ENCODE data around the gene ELOVL1. TPM values are rescaled to one million over a fixed set of nuclear protein-coding genes. Genes with fewer than 3 reads are reported as not detected.
A peak's percentile ranks its signal among the peaks of the same experiment; 100 is the strongest.

Gene ELOVL1
- total and polyA plus RNA-seq, 8 donors = 64.9 to 144 (median 80.8) TPM

GRCh38 chr1:43350976-43351375, 16.8 kb downstream of the ELOVL1 start:
- DNase-seq = no peak
- TF ChIP-seq CTCF (IDR thresholded peaks at IDR 0.05) = no peak
- Histone ChIP-seq H3K27me3 (no peaks in the 10 kb centered on the region), H3K27ac (no peak overlapping the region), H3K36me3 (no peaks in the 10 kb centered on the region), H3K4me1 (peaks cover 5 to 6% of the 10 kb centered on the region in 2 donors), H3K4me3 (no peak overlapping the region), H3K9me3 (no peaks in the 10 kb centered on the region)
- no peak for ATAC-seq
- intact Hi-C loops (cut with DNase I) = no loop called here

- peaks cover 5 to 6% of the 10 kb centered on the region in 2 donors for H3K4me1 ChIP-seq
- TF ChIP-seq CTCF (IDR thresholded peaks at IDR 0.05) = no peak
- H3K27me3 ChIP-seq = no peaks in the 10 kb centered on the region
- H3K36me3 ChIP-seq = no peaks in the 10 kb centered on the region
- peak overlapping the region; percentile 86 to 89 for H3K27ac ChIP-seq
- DNase-seq (peak in 1 of 4 donors; percentile 35), ATAC-seq (peak; percentile 5)
- H3K9me3 ChIP-seq = no peaks in the 10 kb centered on the region
- intact Hi-C loops (cut with DNase I) = no loop called here
- H3K4me3 ChIP-seq = peak overlapping the region; percentile 30 to 40
Measured at GRCh38 chr1:43349594-43350306, 18.1 kb downstream of the ELOVL1 start.

GRCh38 chr1:43348809-43349593, 18.8 kb downstream of the ELOVL1 start:
- peak overlapping the region; percentile 86 to 89 for H3K27ac ChIP-seq
- H3K9me3 ChIP-seq = no peaks in the 10 kb centered on the region
- H3K4me3 ChIP-seq = peak overlapping the region; percentile 30 to 40
- intact Hi-C loops (cut with DNase I) = no loop called here
- TF ChIP-seq CTCF (IDR thresholded peaks at IDR 0.05) = no peak
- ATAC-seq (peak; percentile 97), DNase-seq (peak; percentile 44 to 94 (median 86))
- no peaks in the 10 kb centered on the region for H3K27me3 ChIP-seq
- H3K36me3 ChIP-seq = no peaks in the 10 kb centered on the region
- peaks cover 5 to 6% of the 10 kb centered on the region in 2 donors for H3K4me1 ChIP-seq

GRCh38 chr1:43348343-43348808, 19.4 kb downstream of the ELOVL1 start:
- peak; percentile 20 for ATAC-seq

More at GRCh38 chr1:43348343-43348808, 19.4 kb downstream of the ELOVL1 start:
- Histone ChIP-seq H3K4me3 (peak overlapping the region; percentile 30 to 40), H3K27ac (peak overlapping the region; percentile 86 to 89), H3K9me3 (no peaks in the 10 kb centered on the region), H3K27me3 (no peaks in the 10 kb centered on the region), H3K4me1 (peaks cover 5 to 6% of the 10 kb centered on the region in 2 donors), H3K36me3 (no peaks in the 10 kb centered on the region)
- peak in 1 of 4 donors; percentile 46 for DNase-seq
- intact Hi-C loops (cut with DNase I) = no loop called here
- TF ChIP-seq CTCF (IDR thresholded peaks at IDR 0.05) = no peak
